Neutrophil (primary cell): ENCODE results near the gene CREG1.

ENCODE experiments used
- H3K27ac ChIP-seq: fragments of 200-600 bp; sonication (generic); 2 replicates; pipeline ENCODE4 v1.5.1; 2016; ENCODE audit warnings: mild to moderate bottlenecking, moderate library complexity
- H3K27me3 ChIP-seq: fragments of 200-600 bp; sonication (generic); 2 replicates; pipeline ENCODE4 v1.6.0; 2016; ENCODE audit warnings: mild to moderate bottlenecking
- H3K36me3 ChIP-seq: fragments of 200-600 bp; sonication (generic); 2 replicates; pipeline ENCODE4 v1.5.1; 2017
- H3K4me1 ChIP-seq, 2 experiments: fragments of 200-600 bp in 1 of 2; sonication (generic) in 1 of 2; 1 replicate in 1 of 2; 2 replicates in 1 of 2; pipeline versions ENCODE4 v1.5.1 to v1.6.1; 2013 to 2016; ENCODE audit warnings: low read depth in 1 of 2, low read length in 1 of 2, mild to moderate bottlenecking in 1 of 2, moderate library complexity in 1 of 2; ENCODE audit not compliant: control insufficient read depth in 1 of 2, insufficient read depth in 1 of 2
- H3K4me3 ChIP-seq, 2 experiments: fragments of 200-600 bp in 1 of 2; sonication (generic) in 1 of 2; 1 replicate in 1 of 2; 2 replicates in 1 of 2; pipeline ENCODE4 v1.5.1; 2013 to 2016; ENCODE audit warnings: low read depth in 1 of 2, low read length in 1 of 2, mild to moderate bottlenecking in 1 of 2, moderate library complexity in 1 of 2
- H3K9me3 ChIP-seq: fragments of 200-600 bp; sonication (generic); 2 replicates; pipeline ENCODE4 v1.5.1; 2016
- TF ChIP-seq, protein P1 (sequence below): fragments of 200-600 bp; sonication (generic); IDR thresholded peaks from 2 replicates; pipeline ENCODE4 v1.5.1; 2016; ENCODE audit warnings: antibody characterized with exemption

Gene CREG1

DNA sequence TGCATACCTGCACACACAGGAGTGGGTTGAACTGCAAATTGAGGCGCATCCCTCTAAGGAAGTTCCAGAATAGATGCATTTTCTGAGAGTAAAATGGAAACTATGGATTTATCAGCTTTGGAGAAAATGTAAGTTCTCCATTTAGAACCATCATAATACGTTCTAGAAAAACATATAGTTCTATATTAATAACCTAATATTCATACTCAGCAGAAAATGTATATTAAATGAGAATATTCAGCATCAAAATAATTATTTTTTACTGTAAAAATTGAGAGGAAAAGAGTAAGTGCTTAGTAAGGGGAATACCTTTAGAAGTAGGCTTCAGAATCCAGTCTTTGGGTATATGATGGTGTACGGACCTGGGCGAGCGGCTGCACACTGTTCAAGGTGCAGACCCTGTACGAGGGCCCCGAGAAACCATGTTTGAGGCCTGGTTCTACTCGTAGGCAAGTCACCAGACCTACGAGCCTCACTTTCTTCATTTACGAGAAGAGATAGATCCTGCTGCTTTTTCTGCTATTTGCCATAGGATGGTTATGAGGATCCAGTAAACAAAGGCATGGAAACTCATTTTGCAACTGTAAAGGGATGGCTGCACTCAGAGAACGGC, 42.1 kb downstream of the CREG1 start:
- no peak overlapping the region for H3K27ac ChIP-seq
- H3K4me1 ChIP-seq, result no peaks in the 10 kb centered on the region
- H3K36me3 ChIP-seq, result no peaks in the 10 kb centered on the region
- H3K27me3 ChIP-seq, result peaks cover 7% of the 10 kb centered on the region
- no peak overlapping the region for H3K4me3 ChIP-seq
- TF ChIP-seq, protein P1, sequence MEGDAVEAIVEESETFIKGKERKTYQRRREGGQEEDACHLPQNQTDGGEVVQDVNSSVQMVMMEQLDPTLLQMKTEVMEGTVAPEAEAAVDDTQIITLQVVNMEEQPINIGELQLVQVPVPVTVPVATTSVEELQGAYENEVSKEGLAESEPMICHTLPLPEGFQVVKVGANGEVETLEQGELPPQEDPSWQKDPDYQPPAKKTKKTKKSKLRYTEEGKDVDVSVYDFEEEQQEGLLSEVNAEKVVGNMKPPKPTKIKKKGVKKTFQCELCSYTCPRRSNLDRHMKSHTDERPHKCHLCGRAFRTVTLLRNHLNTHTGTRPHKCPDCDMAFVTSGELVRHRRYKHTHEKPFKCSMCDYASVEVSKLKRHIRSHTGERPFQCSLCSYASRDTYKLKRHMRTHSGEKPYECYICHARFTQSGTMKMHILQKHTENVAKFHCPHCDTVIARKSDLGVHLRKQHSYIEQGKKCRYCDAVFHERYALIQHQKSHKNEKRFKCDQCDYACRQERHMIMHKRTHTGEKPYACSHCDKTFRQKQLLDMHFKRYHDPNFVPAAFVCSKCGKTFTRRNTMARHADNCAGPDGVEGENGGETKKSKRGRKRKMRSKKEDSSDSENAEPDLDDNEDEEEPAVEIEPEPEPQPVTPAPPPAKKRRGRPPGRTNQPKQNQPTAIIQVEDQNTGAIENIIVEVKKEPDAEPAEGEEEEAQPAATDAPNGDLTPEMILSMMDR, result no peak
- no peaks in the 10 kb centered on the region for H3K9me3 ChIP-seq

GRCh38 chr1:167510881-167511280, 42.7 kb downstream of the CREG1 start:
- TF ChIP-seq, protein P1, result no peak
- no peaks in the 10 kb centered on the region for H3K9me3 ChIP-seq
- peaks cover 7% of the 10 kb centered on the region for H3K27me3 ChIP-seq
- no peaks in the 10 kb centered on the region for H3K4me1 ChIP-seq
- H3K36me3 ChIP-seq, result no peaks in the 10 kb centered on the region
- H3K27ac ChIP-seq, result no peak overlapping the region
- H3K4me3 ChIP-seq, result no peak overlapping the region

DNA sequence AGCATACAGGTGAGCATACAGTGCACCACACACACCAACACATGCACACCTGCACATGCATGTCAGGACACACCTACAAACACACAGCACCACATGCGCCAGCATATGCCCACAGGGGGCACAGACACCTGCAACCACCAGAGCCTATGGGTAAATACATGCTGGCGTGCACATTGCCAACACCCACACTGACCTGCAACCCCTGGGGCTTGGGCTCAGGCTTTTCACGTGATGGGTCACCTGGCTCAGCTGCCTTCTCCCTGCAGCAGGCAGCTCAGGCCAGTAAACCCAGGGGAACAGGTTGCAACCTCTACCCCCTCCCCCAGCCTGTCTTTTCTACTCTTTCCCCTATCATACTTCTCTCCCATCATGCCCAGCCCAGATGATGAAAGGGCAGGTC, 43.3 kb downstream of the CREG1 start:
- H3K27me3 ChIP-seq, result peaks cover 7% of the 10 kb centered on the region
- H3K9me3 ChIP-seq, result no peaks in the 10 kb centered on the region
- no peaks in the 10 kb centered on the region for H3K4me1 ChIP-seq
- H3K4me3 ChIP-seq, result no peak overlapping the region
- no peaks in the 10 kb centered on the region for H3K36me3 ChIP-seq
- TF ChIP-seq, protein P1, result no peak
- no peak overlapping the region for H3K27ac ChIP-seq

DNA sequence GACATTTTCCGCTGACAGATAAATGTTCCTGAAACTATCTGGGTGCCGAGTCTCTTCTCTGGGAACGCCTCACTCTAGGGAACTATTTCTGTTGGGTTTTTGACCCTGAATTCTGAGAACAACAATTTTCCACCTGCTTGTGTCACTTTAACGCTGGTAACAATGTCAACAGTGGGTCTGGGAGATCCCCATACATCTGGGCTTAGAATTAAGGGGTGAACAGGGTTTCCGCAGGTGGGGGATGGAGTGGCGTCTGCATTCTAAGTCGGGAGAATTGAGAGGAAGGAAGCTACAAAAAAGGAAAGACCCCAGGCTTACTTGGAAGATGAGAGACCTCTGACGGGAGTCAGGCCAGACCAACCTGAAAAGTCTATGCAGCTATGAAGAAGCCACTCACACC, 44.0 kb downstream of the CREG1 start:
- H3K27ac ChIP-seq, result no peak overlapping the region
- H3K27me3 ChIP-seq, result peaks cover 7% of the 10 kb centered on the region
- no peaks in the 10 kb centered on the region for H3K36me3 ChIP-seq
- TF ChIP-seq, protein P1, result no peak
- no peaks in the 10 kb centered on the region for H3K9me3 ChIP-seq
- H3K4me1 ChIP-seq, result no peaks in the 10 kb centered on the region
- H3K4me3 ChIP-seq, result no peak overlapping the region

DNA sequence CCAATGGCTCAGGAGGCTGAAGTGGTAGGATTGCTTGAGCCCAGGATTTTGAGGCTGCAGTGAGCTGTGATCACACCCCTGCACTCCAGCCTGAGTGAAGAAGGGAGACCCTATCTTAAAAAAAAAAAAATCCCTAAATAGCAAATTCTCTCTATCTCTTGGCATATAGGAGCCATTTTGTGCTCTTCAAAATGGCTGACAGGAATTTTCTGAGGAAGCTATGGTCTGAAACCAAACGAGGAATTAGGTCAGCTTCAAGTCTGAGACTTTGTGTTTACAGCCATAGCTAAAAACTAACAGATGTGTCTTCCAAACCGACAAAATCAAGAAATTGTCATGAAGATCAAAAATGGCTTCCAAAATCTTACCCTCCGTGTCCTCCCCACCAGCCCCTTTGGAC, 45.8 kb downstream of the CREG1 start:
- Histone ChIP-seq H3K9me3 (no peaks in the 10 kb centered on the region), H3K27me3 (peaks cover 5% of the 10 kb centered on the region), H3K36me3 (no peaks in the 10 kb centered on the region), H3K4me3 (no peak overlapping the region), H3K27ac (no peak overlapping the region), H3K4me1 (no peaks in the 10 kb centered on the region)
- TF ChIP-seq, protein P1, result no peak

DNA sequence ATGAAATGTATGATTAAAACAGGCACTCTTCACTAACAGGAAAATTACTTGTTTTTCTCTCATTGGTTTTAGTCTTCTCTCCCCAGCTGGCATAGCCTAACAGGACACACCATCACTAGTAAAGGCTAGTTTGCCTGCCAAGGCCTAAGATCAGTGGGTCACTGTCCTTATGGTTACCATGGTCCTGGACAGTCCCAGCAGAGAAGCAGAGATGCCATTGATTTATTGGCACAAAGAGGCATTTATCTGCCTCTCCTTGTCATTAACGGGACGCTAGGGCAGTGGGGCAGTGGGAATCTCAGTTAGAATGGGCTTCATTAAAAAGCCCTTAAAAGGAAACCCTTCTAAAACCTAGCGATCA, 49.1 kb downstream of the CREG1 start:
- no peak overlapping the region for H3K4me3 ChIP-seq
- no peak overlapping the region for H3K27ac ChIP-seq
- no peaks in the 10 kb centered on the region for H3K36me3 ChIP-seq
- no peaks in the 10 kb centered on the region for H3K4me1 ChIP-seq
- TF ChIP-seq, protein P1, result no peak
- peaks cover 4% of the 10 kb centered on the region for H3K27me3 ChIP-seq
- H3K9me3 ChIP-seq, result no peaks in the 10 kb centered on the region
